Adipocyte (in vitro differentiated cells): Measurements from ENCODE around the gene KRT37.

Source experiments
- DNase-seq: peaks from one replicate; pipeline ENCODE4 v3.0.0-alpha.2; 2015; ENCODE audit warnings: low read depth
- H3K27me3 ChIP-seq: replicated peaks from 2 replicates; pipeline ENCODE4 v1.7.0; 2013; ENCODE audit warnings: mild to moderate bottlenecking, low read length, moderate library complexity; ENCODE audit not compliant: control insufficient read depth, insufficient read depth
- H3K36me3 ChIP-seq: 2 replicates; pipeline ENCODE4 v1.7.0; 2013; ENCODE audit warnings: low read length, mild to moderate bottlenecking, moderate library complexity; ENCODE audit not compliant: control insufficient read depth, insufficient read depth, severe bottlenecking
- H3K4me1 ChIP-seq: 2 replicates; pipeline ENCODE4 v1.7.0; 2013; ENCODE audit warnings: mild to moderate bottlenecking, low read length, moderate library complexity; ENCODE audit not compliant: control insufficient read depth, insufficient read depth
- H3K4me3 ChIP-seq: 2 replicates; pipeline ENCODE4 v1.7.0; 2013; ENCODE audit warnings: mild to moderate bottlenecking, low read length, moderate library complexity
- H3K9ac ChIP-seq: 2 replicates; pipeline ENCODE4 v1.7.0; 2013; ENCODE audit warnings: mild to moderate bottlenecking, low read length, moderate library complexity
- H3K9me3 ChIP-seq: 2 replicates; pipeline ENCODE4 v1.7.0; 2013; ENCODE audit warnings: mild to moderate bottlenecking, low read length, moderate library complexity; ENCODE audit not compliant: control insufficient read depth

KRT37 gene

GRCh38 chr17:41424111-41424635 is at the start of gene KRT37:
Gene KRT37, minus strand, starts transcription at chr17:41424585. Its CDS starts 62 bp downstream, at chr17:41424523.
- Histone ChIP-seq H3K36me3 (no peaks in the 10 kb centered on the region), H3K27me3 (peaks cover 9% of the 10 kb centered on the region), H3K9ac (no peak within 1 kb of the TSS), H3K4me1 (peaks cover 5% of the 10 kb centered on the region), H3K4me3 (no peak within 1 kb of the TSS), H3K9me3 (no peaks in the 10 kb centered on the region)
- DNase-seq = no peak

- no peak for DNase-seq
- Histone ChIP-seq H3K27me3 (peaks cover 29% of the 10 kb centered on the region), H3K4me1 (peaks cover 9% of the 10 kb centered on the region), H3K9me3 (peaks cover 28% of the 10 kb centered on the region), H3K4me3 (no peak overlapping the region), H3K9ac (no peak overlapping the region), H3K36me3 (no peaks in the 10 kb centered on the region)
Observed at GRCh38 chr17:41468346-41468745, 44.0 kb upstream of the KRT37 start.

- H3K9me3 ChIP-seq = peaks cover 28% of the 10 kb centered on the region
- H3K4me3 ChIP-seq = no peak overlapping the region
Observed at GRCh38 chr17:41467561-41467960, 43.2 kb upstream of the KRT37 start.

GRCh38 chr17:41466988-41467387 is 42.6 kb upstream of the KRT37 start, which contains the start of gene KRT32:
Gene KRT32, minus strand, starts transcription at chr17:41467386. Its CDS starts 61 bp downstream, at chr17:41467325.
- DNase-seq = no peak
- Histone ChIP-seq H3K4me3 (no peak within 1 kb of the TSS), H3K4me1 (peaks cover 9% of the 10 kb centered on the region), H3K36me3 (no peaks in the 10 kb centered on the region), H3K9me3 (peaks cover 25% of the 10 kb centered on the region), H3K9ac (no peak within 1 kb of the TSS), H3K27me3 (peaks cover 37% of the 10 kb centered on the region)

More at GRCh38 chr17:41467561-41467960, 43.2 kb upstream of the KRT37 start:
- no peak overlapping the region for H3K9ac ChIP-seq
- peaks cover 31% of the 10 kb centered on the region for H3K27me3 ChIP-seq
- no peaks in the 10 kb centered on the region for H3K36me3 ChIP-seq
- H3K4me1 ChIP-seq = peaks cover 9% of the 10 kb centered on the region
- DNase-seq = no peak

GRCh38 chr17:41464682-41465081 is 40.3 kb upstream of the KRT37 start:
- peak; percentile 76 for DNase-seq
- peaks cover 53% of the 10 kb centered on the region for H3K27me3 ChIP-seq
- H3K36me3 ChIP-seq = no peaks in the 10 kb centered on the region
- H3K9ac ChIP-seq = no peak overlapping the region
- H3K4me3 ChIP-seq = no peak overlapping the region
- peaks cover 13% of the 10 kb centered on the region for H3K9me3 ChIP-seq
- H3K4me1 ChIP-seq = peaks cover 9% of the 10 kb centered on the region

GRCh38 chr17:41464173-41464572 is 39.8 kb upstream of the KRT37 start:
- peaks cover 13% of the 10 kb centered on the region for H3K9me3 ChIP-seq
- DNase-seq = no peak
- no peak overlapping the region for H3K4me3 ChIP-seq
- H3K36me3 ChIP-seq = no peaks in the 10 kb centered on the region
- H3K27me3 ChIP-seq = peaks cover 55% of the 10 kb centered on the region
- H3K4me1 ChIP-seq = peaks cover 9% of the 10 kb centered on the region
- no peak overlapping the region for H3K9ac ChIP-seq

GRCh38 chr17:41463746-41464145 is 39.4 kb upstream of the KRT37 start:
- Histone ChIP-seq H3K9ac (no peak overlapping the region), H3K4me1 (peaks cover 9% of the 10 kb centered on the region), H3K9me3 (peaks cover 11% of the 10 kb centered on the region), H3K27me3 (peaks cover 56% of the 10 kb centered on the region), H3K36me3 (no peaks in the 10 kb centered on the region), H3K4me3 (no peak overlapping the region)
- no peak for DNase-seq

GRCh38 chr17:41462705-41463104 is 38.3 kb upstream of the KRT37 start:
- Histone ChIP-seq H3K36me3 (no peaks in the 10 kb centered on the region), H3K27me3 (peaks cover 61% of the 10 kb centered on the region), H3K9ac (no peak overlapping the region), H3K4me3 (no peak overlapping the region), H3K9me3 (peaks cover under 1% of the 10 kb centered on the region), H3K4me1 (peaks cover 9% of the 10 kb centered on the region)
- no peak for DNase-seq

GRCh38 chr17:41457676-41458075 is 33.3 kb upstream of the KRT37 start:
- Histone ChIP-seq H3K27me3 (peaks cover 54% of the 10 kb centered on the region), H3K4me1 (peaks cover 13% of the 10 kb centered on the region), H3K4me3 (no peak overlapping the region), H3K36me3 (no peaks in the 10 kb centered on the region), H3K9ac (no peak overlapping the region), H3K9me3 (no peaks in the 10 kb centered on the region)
- DNase-seq = no peak

- Histone ChIP-seq H3K9ac (no peak overlapping the region), H3K4me3 (no peak overlapping the region), H3K4me1 (peaks cover 13% of the 10 kb centered on the region), H3K27me3 (peaks cover 49% of the 10 kb centered on the region), H3K9me3 (peaks cover 7% of the 10 kb centered on the region), H3K36me3 (no peaks in the 10 kb centered on the region)
- no peak for DNase-seq
Observed at GRCh38 chr17:41456204-41456603, 31.8 kb upstream of the KRT37 start.

GRCh38 chr17:41455236-41455635 is 30.9 kb upstream of the KRT37 start:
- Histone ChIP-seq H3K9me3 (peaks cover 9% of the 10 kb centered on the region), H3K36me3 (no peaks in the 10 kb centered on the region), H3K9ac (no peak overlapping the region), H3K4me1 (peaks cover 13% of the 10 kb centered on the region), H3K27me3 (peaks cover 42% of the 10 kb centered on the region), H3K4me3 (no peak overlapping the region)
- peak; percentile 44 for DNase-seq

- DNase-seq = no peak
- peaks cover 28% of the 10 kb centered on the region for H3K27me3 ChIP-seq
- H3K4me3 ChIP-seq = no peak overlapping the region
- no peak overlapping the region for H3K9ac ChIP-seq
- peaks cover 9% of the 10 kb centered on the region for H3K9me3 ChIP-seq
- H3K36me3 ChIP-seq = no peaks in the 10 kb centered on the region
- H3K4me1 ChIP-seq = peaks cover 23% of the 10 kb centered on the region
Observed at GRCh38 chr17:41453066-41453465, 28.7 kb upstream of the KRT37 start.
